Measurements from ENCODE around the gene GALNT7.

The GALNT7 gene

GRCh38 chr4:173357939-173358338, 189.3 kb downstream of the GALNT7 start:
- DNase-seq (ENCODE audit: low spot score), result no peak

- DNase-seq (ENCODE audit: low spot score), result no peak
These were observed 192.1 kb downstream of the GALNT7 start for GRCh38 chr4:173360587-173361221.

- DNase-seq (ENCODE audit: low spot score), result no peak
These were observed 194.1 kb downstream of the GALNT7 start for GRCh38 chr4:173362666-173363065.

- DNase-seq (ENCODE audit: low spot score), result no peak
These were observed 196.9 kb downstream of the GALNT7 start for GRCh38 chr4:173365359-173365996.

- DNase-seq (ENCODE audit: low spot score), result no peak
These were observed 198.7 kb downstream of the GALNT7 start for GRCh38 chr4:173367285-173367684.

- DNase-seq (ENCODE audit: low spot score), result no peak
These were observed 199.3 kb downstream of the GALNT7 start for GRCh38 chr4:173367946-173368345.

- DNase-seq (ENCODE audit: low spot score), result peak; percentile 6
These were observed 201.5 kb downstream of the GALNT7 start for GRCh38 chr4:173370130-173370476.

GRCh38 chr4:173370477-173371291, 202.1 kb downstream of the GALNT7 start, which contains the start of gene SAP30:
Gene SAP30, plus strand, starts transcription at chr4:173370954. Its CDS starts 229 bp downstream, at chr4:173371183.
- DNase-seq (ENCODE audit: low spot score), result peak; percentile 82

GRCh38 chr4:173371292-173372192, 202.9 kb downstream of the GALNT7 start:
- DNase-seq (ENCODE audit: low spot score), result peak; percentile 39

Measured in HuH-7.5 (cell line).